Breast epithelium (tissue), 4 donors: Measurements from ENCODE around the gene CACNG8. TPM values are rescaled to one million over a fixed set of nuclear protein-coding genes. Genes with fewer than 3 reads are reported as not detected.

Experiments used
- DNase-seq, 2 donors: peaks; one replicate each; pipeline ENCODE4 v3.0.0-alpha.2; 2019; ENCODE audit warnings: low spot score in 2 of 2
- H3K27ac ChIP-seq, 2 donors: fragments of 200-600 bp; sonication (generic) in 1 of 2; one replicate each; pipeline ENCODE4 v1.5.1; 2016 to 2019; ENCODE audit warnings: mild to moderate bottlenecking in 1 of 2
- H3K27me3 ChIP-seq, 2 donors: fragments of 200-600 bp; sonication (generic) in 1 of 2; one replicate each; pipeline versions ENCODE4 v1.5.1 to v1.6.0; 2017 to 2019; ENCODE audit warnings: control low read depth in 1 of 2, mild to moderate bottlenecking in 1 of 2
- H3K36me3 ChIP-seq: fragments of 200-600 bp; one replicate; pipeline ENCODE4 v1.5.1; 2019
- H3K4me1 ChIP-seq, 2 donors: fragments of 200-600 bp; sonication (generic); one replicate each; pipeline ENCODE4 v1.5.1; 2016 to 2019; ENCODE audit warnings: control low read depth in 1 of 2
- H3K4me3 ChIP-seq, 3 donors: fragments of 200-600 bp; sonication (generic); 1 replicate in 2 of 3; 2 replicates in 1 of 3; pipeline ENCODE4 v1.5.1; 2016 to 2019; ENCODE audit warnings: mild to moderate bottlenecking in 3 of 3, moderate library complexity in 2 of 3
- H3K9me3 ChIP-seq, 2 donors: fragments of 200-600 bp; sonication (generic) in 1 of 2; one replicate each; pipeline ENCODE4 v1.5.1; 2016 to 2019; ENCODE audit warnings: control low read depth in 1 of 2
- POLR2A ChIP-seq: fragments of 450-650 bp; IDR thresholded peaks from one replicate; pipeline ENCODE4 v1.6.1; 2016; ENCODE audit warnings: antibody characterized with exemption, mild to moderate bottlenecking, moderate library complexity
- POLR2AphosphoS5 ChIP-seq, 3 donors: sonication (generic); formaldehyde crosslinking; IDR thresholded peaks; one replicate each; pipeline ENCODE4 v1.6.1; 2017; ENCODE audit warnings: antibody characterized with exemption in 3 of 3
- intact Hi-C: fragments of 100-400 bp; cut with DNase I; formaldehyde crosslinking; loops from one replicate; pipeline ENCODE4 v1.15.1; 2023; ENCODE audit warnings: low total_unique reads
- total RNA-seq, 3 donors: library from RNA; depleted of rRNA; stranded (reverse); fragments of >200 nt; gene quantifications; one replicate each; pipeline ENCODE4 v1.1.0, GENCODE V29; 2016
- TF ChIP-seq, protein P1 (sequence below), 3 donors: fragments of 450-650 bp; IDR thresholded peaks; one replicate each; pipeline ENCODE4 v1.5.1; 2016 to 2017; ENCODE audit warnings: antibody characterized with exemption in 3 of 3, mild to moderate bottlenecking in 3 of 3, moderate library complexity in 3 of 3

Gene CACNG8
- total RNA-seq, 3 donors from 2014 or later, result under 0.01 TPM; not detected in 2

DNA sequence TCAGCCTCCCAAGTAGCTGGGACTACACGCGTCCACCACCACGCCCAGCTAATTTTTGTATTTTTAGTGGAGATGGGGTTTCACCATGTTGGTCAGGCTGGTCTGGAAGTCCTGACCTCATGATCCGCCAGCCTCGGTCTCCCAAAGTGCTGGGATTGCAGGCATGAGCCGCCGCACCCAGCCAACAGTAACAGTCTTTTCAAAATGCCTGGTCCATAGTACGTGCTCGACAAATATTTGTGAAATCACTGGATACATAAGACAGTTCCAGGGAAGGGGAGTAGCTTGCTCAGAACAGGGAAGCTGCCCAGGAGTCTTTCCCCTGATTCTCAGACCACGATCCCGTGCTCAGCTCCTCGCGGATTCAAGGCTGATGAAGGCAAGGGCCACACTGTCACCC is 59.2 kb downstream of the CACNG8 start:
- H3K9me3 ChIP-seq, result no peaks in the 10 kb centered on the region
- DNase-seq, result no peak
- H3K36me3 ChIP-seq, result no peaks in the 10 kb centered on the region
- H3K27ac ChIP-seq, result no peak overlapping the region
- intact Hi-C loops, result no loop called here
- no peaks in the 10 kb centered on the region for H3K4me1 ChIP-seq
- no peak for TF ChIP-seq POLR2AphosphoS5 (IDR thresholded peaks at IDR 0.05)
- TF ChIP-seq, protein P1, sequence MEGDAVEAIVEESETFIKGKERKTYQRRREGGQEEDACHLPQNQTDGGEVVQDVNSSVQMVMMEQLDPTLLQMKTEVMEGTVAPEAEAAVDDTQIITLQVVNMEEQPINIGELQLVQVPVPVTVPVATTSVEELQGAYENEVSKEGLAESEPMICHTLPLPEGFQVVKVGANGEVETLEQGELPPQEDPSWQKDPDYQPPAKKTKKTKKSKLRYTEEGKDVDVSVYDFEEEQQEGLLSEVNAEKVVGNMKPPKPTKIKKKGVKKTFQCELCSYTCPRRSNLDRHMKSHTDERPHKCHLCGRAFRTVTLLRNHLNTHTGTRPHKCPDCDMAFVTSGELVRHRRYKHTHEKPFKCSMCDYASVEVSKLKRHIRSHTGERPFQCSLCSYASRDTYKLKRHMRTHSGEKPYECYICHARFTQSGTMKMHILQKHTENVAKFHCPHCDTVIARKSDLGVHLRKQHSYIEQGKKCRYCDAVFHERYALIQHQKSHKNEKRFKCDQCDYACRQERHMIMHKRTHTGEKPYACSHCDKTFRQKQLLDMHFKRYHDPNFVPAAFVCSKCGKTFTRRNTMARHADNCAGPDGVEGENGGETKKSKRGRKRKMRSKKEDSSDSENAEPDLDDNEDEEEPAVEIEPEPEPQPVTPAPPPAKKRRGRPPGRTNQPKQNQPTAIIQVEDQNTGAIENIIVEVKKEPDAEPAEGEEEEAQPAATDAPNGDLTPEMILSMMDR (IDR thresholded peaks at IDR 0.05), result no peak
- no peak for TF ChIP-seq POLR2A
- H3K27me3 ChIP-seq, result peaks cover 0 to 6% of the 10 kb centered on the region in 2 donors
- no peak overlapping the region for H3K4me3 ChIP-seq

GRCh38 chr19:54023191-54023590 is 60.5 kb downstream of the CACNG8 start:
- TF ChIP-seq POLR2A (no peak), POLR2AphosphoS5 (IDR thresholded peaks at IDR 0.05) (no peak)
- TF ChIP-seq, protein P1 (IDR thresholded peaks at IDR 0.05), result no peak
- intact Hi-C loops, result no loop called here

DNA sequence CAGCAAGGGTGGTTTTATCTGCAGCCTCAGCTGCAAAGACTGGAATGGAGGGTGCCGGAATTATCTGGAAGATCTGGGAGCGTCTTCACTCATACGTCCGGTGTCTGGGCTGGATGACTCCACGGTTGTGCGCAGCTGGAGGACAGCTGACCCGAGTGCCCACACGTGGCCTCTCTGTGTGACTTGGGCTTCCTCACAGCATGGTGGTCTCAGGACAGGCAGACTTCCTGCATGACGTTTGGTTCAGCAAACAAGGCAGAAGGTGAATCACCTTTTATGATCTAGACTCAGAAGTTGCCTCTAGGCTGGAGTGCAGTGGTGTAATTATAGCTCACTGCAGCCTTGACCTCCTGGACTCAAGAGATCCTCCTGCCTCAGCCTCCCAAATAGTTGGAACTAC is 61.9 kb downstream of the CACNG8 start:
- Histone ChIP-seq H3K36me3 (no peaks in the 10 kb centered on the region), H3K4me1 (no peaks in the 10 kb centered on the region), H3K9me3 (no peaks in the 10 kb centered on the region), H3K27me3 (no peaks in the 10 kb centered on the region), H3K4me3 (no peak overlapping the region), H3K27ac (no peak overlapping the region)
- TF ChIP-seq, protein P1 (IDR thresholded peaks at IDR 0.05), result no peak
- no peak for TF ChIP-seq POLR2A
- TF ChIP-seq POLR2AphosphoS5 (IDR thresholded peaks at IDR 0.05), result no peak
- intact Hi-C loops, result no loop called here
- no peak for DNase-seq

More at GRCh38 chr19:54023191-54023590, 60.5 kb downstream of the CACNG8 start:
- H3K36me3 ChIP-seq, result no peaks in the 10 kb centered on the region
- DNase-seq, result no peak
- no peak overlapping the region for H3K27ac ChIP-seq
- no peaks in the 10 kb centered on the region for H3K9me3 ChIP-seq
- H3K4me3 ChIP-seq, result no peak overlapping the region
- no peaks in the 10 kb centered on the region for H3K27me3 ChIP-seq
- H3K4me1 ChIP-seq, result no peaks in the 10 kb centered on the region

DNA sequence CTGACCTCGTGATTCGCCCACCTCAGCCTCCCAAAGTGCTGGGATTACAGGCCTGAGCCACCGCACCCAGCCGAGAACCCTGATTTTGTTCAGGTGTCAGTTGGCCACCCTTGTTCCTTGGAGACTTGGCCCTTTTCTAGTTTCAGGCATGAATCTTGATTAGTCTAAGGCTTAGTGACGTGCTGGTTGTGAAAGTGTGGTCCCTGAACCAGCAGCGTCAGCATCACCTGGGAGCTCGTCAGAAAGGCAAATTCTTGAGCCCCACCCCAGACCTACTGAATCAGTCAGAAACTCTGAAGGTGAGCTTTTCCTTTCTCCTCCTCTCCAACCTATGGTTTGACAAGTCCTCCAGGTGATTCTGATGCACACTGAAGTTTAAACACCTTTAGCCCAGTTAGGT is 63.9 kb downstream of the CACNG8 start:
- DNase-seq, result no peak
- Histone ChIP-seq H3K4me1 (no peaks in the 10 kb centered on the region), H3K36me3 (no peaks in the 10 kb centered on the region), H3K9me3 (no peaks in the 10 kb centered on the region), H3K4me3 (no peak overlapping the region), H3K27me3 (no peaks in the 10 kb centered on the region), H3K27ac (no peak overlapping the region)
- TF ChIP-seq, protein P1 (IDR thresholded peaks at IDR 0.05), result no peak
- TF ChIP-seq POLR2AphosphoS5 (IDR thresholded peaks at IDR 0.05) (no peak), POLR2A (no peak)
- intact Hi-C loops, result no loop called here

DNA sequence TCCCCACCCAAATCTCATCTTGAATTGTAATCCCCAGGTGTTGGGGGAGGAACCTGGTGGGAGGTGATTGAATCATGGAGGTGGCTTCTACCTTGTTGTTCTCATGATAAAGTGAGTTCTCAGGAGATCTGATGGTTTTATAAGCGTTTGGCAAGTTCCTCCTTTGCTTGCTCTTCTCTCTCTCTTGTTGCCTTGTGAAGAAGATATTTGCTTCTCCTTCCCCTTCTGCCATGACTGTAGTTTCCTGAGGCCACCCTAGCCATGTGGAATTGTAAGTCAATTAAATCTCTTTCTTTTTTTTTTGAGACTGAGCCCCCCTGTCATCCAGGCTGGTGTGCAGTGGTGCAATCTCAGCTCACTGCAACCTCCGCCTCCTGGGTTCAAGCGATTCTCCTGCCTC is 66.6 kb downstream of the CACNG8 start:
- no peak for DNase-seq
- intact Hi-C loops, result no loop called here
- Histone ChIP-seq H3K27ac (no peak overlapping the region), H3K36me3 (no peaks in the 10 kb centered on the region), H3K27me3 (no peaks in the 10 kb centered on the region), H3K4me3 (no peak overlapping the region), H3K4me1 (no peaks in the 10 kb centered on the region), H3K9me3 (no peaks in the 10 kb centered on the region)
- TF ChIP-seq, protein P1 (IDR thresholded peaks at IDR 0.05), result no peak
- TF ChIP-seq POLR2A (no peak), POLR2AphosphoS5 (IDR thresholded peaks at IDR 0.05) (no peak)
